Left ventricle myocardium superior (tissue), 1 donor: Measurements from ENCODE around the gene DOK3. TPM values are rescaled to one million over a fixed set of nuclear protein-coding genes. Genes with fewer than 3 reads are reported as not detected.

Experiments
- ATAC-seq: fragments of 200-7000 bp; cut with Tn5 transposase; one replicate; pipeline ENCODE4 v1.9.1; 2020; ENCODE audit warnings: mild to moderate bottlenecking, moderate library complexity
- DNase-seq: peaks from one replicate; pipeline ENCODE4 v3.0.0-alpha.2; 2020
- intact Hi-C: fragments of 100-400 bp; cut with micrococcal nuclease; formaldehyde crosslinking; loops from one replicate; pipeline ENCODE4 v1.11.0; 2022
- long read RNA-seq: library from polyadenylated mRNA; unstranded; transcript quantifications from one replicate; pipeline ENCODE4 v2.0.0, GENCODE V29; 2021
- total RNA-seq: library from RNA; stranded (reverse); fragmentation: NEBNext Ultra II Directional; extraction: Animal tissue kit (Norgen Biotek cat#: 25700); gene quantifications from one replicate; pipeline ENCODE4 v1.2.1, GENCODE V29; 2021
- donor health status: DM: no; HTN: yes; CAD: no; lungs with severe emphysema.

Gene DOK3
- 3.4 TPM for total RNA-seq
- long read RNA-seq, partial matches to known transcripts, result 1 of 1 reads
- long read RNA-seq, other reads (novel, unspliced or antisense), result 0 of 1 reads

- intact Hi-C loops, result no loop called here
- peak; percentile 71 for DNase-seq
- peak; percentile 64 for ATAC-seq
These were observed at the start of gene DOK3 for GRCh38 chr5:177509381-177509951. Gene DOK3, minus strand, starts transcription at chr5:177509826. Its CDS starts 286 bp downstream, at chr5:177509540.

- no peak for ATAC-seq
- intact Hi-C loops, result no loop called here
- DNase-seq, result no peak
These were observed 48.2 kb upstream of the DOK3 start for GRCh38 chr5:177557796-177558195.

GRCh38 chr5:177557041-177557647 lies 47.5 kb upstream of the DOK3 start:
- DNase-seq, result no peak
- intact Hi-C loops, result no loop called here
- no peak for ATAC-seq

- no peak for ATAC-seq
These were observed 46.0 kb upstream of the DOK3 start for GRCh38 chr5:177555665-177556064.

GRCh38 chr5:177555228-177555627 lies 45.6 kb upstream of the DOK3 start:
- intact Hi-C loops, result no loop called here
- ATAC-seq (peak; percentile 23), DNase-seq (no peak)

More at GRCh38 chr5:177555665-177556064, 46.0 kb upstream of the DOK3 start:
- intact Hi-C loops, result no loop called here
- DNase-seq, result no peak

- ATAC-seq, result peak; percentile 96
These were observed 45.0 kb upstream of the DOK3 start, which contains the start of gene FAM193B for GRCh38 chr5:177554474-177555111. Gene FAM193B, minus strand, starts transcription at chr5:177554563. Its CDS starts 105 bp downstream, at chr5:177554458.

GRCh38 chr5:177553671-177554429 lies 44.2 kb upstream of the DOK3 start:
- ATAC-seq (peak; percentile 52), DNase-seq (peak; percentile 60)
- intact Hi-C loops, result no loop called here

More at GRCh38 chr5:177554474-177555111, 45.0 kb upstream of the DOK3 start, which contains the start of gene FAM193B:
- DNase-seq, result peak; percentile 97
- intact Hi-C loops, result no loop called here

- ATAC-seq, result peak; percentile 9
- intact Hi-C loops, result no loop called here
- DNase-seq, result peak; percentile 40
These were observed 43.3 kb upstream of the DOK3 start for GRCh38 chr5:177552839-177553455.

GRCh38 chr5:177550122-177550521 lies 40.5 kb upstream of the DOK3 start:
- ATAC-seq (no peak), DNase-seq (no peak)
- intact Hi-C loops, result no loop called here

- no peak for DNase-seq
- intact Hi-C loops, result no loop called here
- no peak for ATAC-seq
These were observed 38.9 kb upstream of the DOK3 start for GRCh38 chr5:177548495-177548894.

GRCh38 chr5:177547736-177548135 lies 38.1 kb upstream of the DOK3 start:
- intact Hi-C loops, result no loop called here
- no peak for DNase-seq
- no peak for ATAC-seq

- DNase-seq (peak; percentile 60), ATAC-seq (peak; percentile 76)
- intact Hi-C loops, result no loop called here
These were observed 36.7 kb upstream of the DOK3 start for GRCh38 chr5:177546258-177546741.

GRCh38 chr5:177545487-177546257 lies 36.0 kb upstream of the DOK3 start:
- DNase-seq, result no peak
- ATAC-seq, result peak; percentile 82
- intact Hi-C loops, result no loop called here

- no peak for ATAC-seq
- intact Hi-C loops, result no loop called here
- DNase-seq, result no peak
These were observed 33.3 kb upstream of the DOK3 start for GRCh38 chr5:177542816-177543465.

GRCh38 chr5:177540438-177540837 lies 30.8 kb upstream of the DOK3 start:
- intact Hi-C loops, result no loop called here
- no peak for ATAC-seq
- no peak for DNase-seq

- intact Hi-C loops, result no loop called here
- peak; percentile 21 for ATAC-seq
- no peak for DNase-seq
These were observed 29.8 kb upstream of the DOK3 start for GRCh38 chr5:177539411-177539810.

GRCh38 chr5:177538876-177539275 lies 29.2 kb upstream of the DOK3 start:
- no peak for DNase-seq
- intact Hi-C loops, result no loop called here
- ATAC-seq, result peak; percentile 37
